Skeletal muscle tissue (tissue), 4 donors: Measurements from ENCODE around the gene KERA. TPM values are rescaled to one million over a fixed set of nuclear protein-coding genes. Genes with fewer than 3 reads are reported as not detected.

Experiments used
- H3K27ac ChIP-seq: one replicate; pipeline ENCODE4 v1.7.0; 2013; ENCODE audit warnings: mild to moderate bottlenecking, low read depth, low read length, inconsistent platforms
- H3K27me3 ChIP-seq, 3 donors: one replicate each; pipeline ENCODE4 v1.7.0; 2013; ENCODE audit warnings: low read length in 3 of 3; ENCODE audit not compliant: control insufficient read depth in 3 of 3, insufficient read depth in 3 of 3
- H3K36me3 ChIP-seq, 3 donors: one replicate each; pipeline ENCODE4 v1.7.0; 2013; ENCODE audit warnings: low read length in 3 of 3; ENCODE audit not compliant: control insufficient read depth in 3 of 3, insufficient read depth in 3 of 3
- H3K4me1 ChIP-seq, 3 donors: one replicate each; pipeline ENCODE4 v1.7.0; 2013; ENCODE audit warnings: low read length in 3 of 3, mild to moderate bottlenecking in 3 of 3; ENCODE audit not compliant: control insufficient read depth in 3 of 3, insufficient read depth in 3 of 3
- H3K4me3 ChIP-seq, 3 donors: one replicate each; pipeline ENCODE4 v1.7.0; 2013; ENCODE audit warnings: low read length in 3 of 3
- H3K9ac ChIP-seq, 3 donors: one replicate each; pipeline ENCODE4 v1.7.0; 2013; ENCODE audit warnings: low read length in 3 of 3, mild to moderate bottlenecking in 3 of 3, moderate library complexity in 2 of 3, low read depth in 1 of 3
- H3K9me3 ChIP-seq, 3 donors: one replicate each; pipeline ENCODE4 v1.7.0; 2013; ENCODE audit warnings: low read length in 3 of 3; ENCODE audit not compliant: control insufficient read depth in 3 of 3
- total RNA-seq: library from RNA; depleted of rRNA; stranded (reverse); fragments of >200 nt; gene quantifications from one replicate; pipeline ENCODE4 v1.2.3, GENCODE V29; 2014
- donor health status: Osteomylitis.

KERA gene, protein sequence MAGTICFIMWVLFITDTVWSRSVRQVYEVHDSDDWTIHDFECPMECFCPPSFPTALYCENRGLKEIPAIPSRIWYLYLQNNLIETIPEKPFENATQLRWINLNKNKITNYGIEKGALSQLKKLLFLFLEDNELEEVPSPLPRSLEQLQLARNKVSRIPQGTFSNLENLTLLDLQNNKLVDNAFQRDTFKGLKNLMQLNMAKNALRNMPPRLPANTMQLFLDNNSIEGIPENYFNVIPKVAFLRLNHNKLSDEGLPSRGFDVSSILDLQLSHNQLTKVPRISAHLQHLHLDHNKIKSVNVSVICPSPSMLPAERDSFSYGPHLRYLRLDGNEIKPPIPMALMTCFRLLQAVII
- 56.4 TPM for total RNA-seq

DNA sequence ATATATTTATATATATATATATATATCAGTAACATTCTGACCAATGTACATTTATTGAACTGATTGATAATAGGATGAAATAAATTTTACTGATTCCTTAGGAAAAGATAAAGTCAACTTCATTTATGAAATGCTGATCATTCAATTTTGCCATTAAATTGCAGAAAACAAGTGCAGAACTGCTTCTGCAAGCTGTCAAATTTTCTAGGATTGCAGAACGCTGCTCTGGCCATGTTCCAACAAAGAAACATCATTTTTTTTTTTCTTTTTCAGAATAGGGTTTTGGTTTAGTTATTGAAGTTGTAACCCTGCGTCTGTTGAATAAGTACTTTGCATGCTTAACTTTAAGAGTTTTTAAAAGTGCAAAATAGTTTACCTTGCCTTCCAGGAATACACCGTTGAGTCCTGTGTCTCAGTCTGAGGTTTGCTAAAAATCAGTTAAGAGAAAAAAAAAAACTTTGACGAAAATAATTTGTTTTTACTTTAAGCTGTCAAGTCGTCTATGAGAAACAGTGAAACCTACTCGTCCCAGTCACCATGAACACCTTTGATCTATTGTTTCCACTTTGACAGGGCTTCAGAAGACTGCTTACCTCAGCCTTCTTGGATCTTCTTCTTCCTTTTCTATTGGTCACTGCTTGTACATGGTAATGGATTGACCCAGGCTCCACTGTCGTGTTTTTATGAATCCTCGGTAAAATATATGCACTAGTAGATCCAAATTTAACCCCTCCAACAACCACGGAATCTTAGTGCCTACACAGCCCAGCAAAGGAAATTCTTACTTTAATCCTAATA is at the start of gene KERA:
Gene KERA (minus strand): TSS at position 657 of the 798 bp plus-strand sequence. CDS start 1,743 bp downstream, outside the sequence.
- Histone ChIP-seq H3K9ac (no peak within 1 kb of the TSS), H3K36me3 (no peaks in the 10 kb centered on the region), H3K27me3 (no peaks in the 10 kb centered on the region), H3K9me3 (no peaks in the 10 kb centered on the region), H3K27ac (no peak within 1 kb of the TSS), H3K4me3 (no peak within 1 kb of the TSS), H3K4me1 (peaks cover 0 to 5% (median 0%) of the 10 kb centered on the region in 3 donors)

DNA sequence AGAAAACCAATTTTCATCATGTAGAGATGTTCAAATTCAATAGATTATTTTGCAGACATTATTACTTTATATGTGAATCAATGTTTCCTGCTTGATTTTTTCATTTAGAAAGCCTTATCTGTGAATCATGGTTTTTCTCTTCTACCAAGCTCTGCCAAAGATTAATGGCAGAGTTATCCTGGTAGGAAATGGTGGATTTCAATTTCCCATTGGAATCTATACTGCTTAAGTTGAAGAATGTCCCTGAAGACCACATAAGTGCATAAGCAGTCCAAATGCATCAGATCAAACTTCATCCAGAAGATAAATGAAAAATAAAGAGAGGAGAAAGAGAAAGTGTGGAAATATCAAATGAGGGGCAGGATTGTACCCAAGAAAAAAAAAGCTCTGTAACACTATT is 48.5 kb upstream of the KERA start:
- H3K27me3 ChIP-seq, result peaks cover 0 to under 1% (median 0%) of the 10 kb centered on the region in 3 donors
- H3K36me3 ChIP-seq, result no peaks in the 10 kb centered on the region
- no peak overlapping the region for H3K4me3 ChIP-seq
- H3K4me1 ChIP-seq, result no peaks in the 10 kb centered on the region
- H3K9me3 ChIP-seq, result no peaks in the 10 kb centered on the region
- no peak overlapping the region for H3K27ac ChIP-seq
- no peak overlapping the region for H3K9ac ChIP-seq

DNA sequence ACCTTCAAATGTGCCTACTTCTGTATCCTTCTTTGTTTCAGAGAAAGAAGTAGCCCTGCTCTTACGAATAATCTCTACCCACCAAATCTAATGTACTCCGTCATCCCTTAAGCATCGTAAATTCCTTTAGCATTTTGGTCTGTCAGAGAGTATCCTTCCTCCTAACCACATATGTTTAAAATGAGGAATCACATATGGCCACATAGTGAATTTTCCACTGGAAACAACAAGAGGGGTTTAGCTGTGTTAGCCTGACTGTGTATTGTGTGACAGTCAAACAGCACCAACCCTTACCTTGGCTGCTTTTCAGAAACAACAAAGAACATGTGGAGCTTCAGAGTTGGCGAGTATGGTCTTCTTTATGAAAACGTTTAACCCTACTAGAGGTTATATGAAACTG is 48.0 kb upstream of the KERA start:
- Histone ChIP-seq H3K27ac (no peak overlapping the region), H3K9ac (no peak overlapping the region), H3K4me3 (peak overlapping the region in 1 of 3 donors; percentile 2), H3K36me3 (no peaks in the 10 kb centered on the region), H3K9me3 (no peaks in the 10 kb centered on the region), H3K27me3 (no peaks in the 10 kb centered on the region), H3K4me1 (no peaks in the 10 kb centered on the region)

DNA sequence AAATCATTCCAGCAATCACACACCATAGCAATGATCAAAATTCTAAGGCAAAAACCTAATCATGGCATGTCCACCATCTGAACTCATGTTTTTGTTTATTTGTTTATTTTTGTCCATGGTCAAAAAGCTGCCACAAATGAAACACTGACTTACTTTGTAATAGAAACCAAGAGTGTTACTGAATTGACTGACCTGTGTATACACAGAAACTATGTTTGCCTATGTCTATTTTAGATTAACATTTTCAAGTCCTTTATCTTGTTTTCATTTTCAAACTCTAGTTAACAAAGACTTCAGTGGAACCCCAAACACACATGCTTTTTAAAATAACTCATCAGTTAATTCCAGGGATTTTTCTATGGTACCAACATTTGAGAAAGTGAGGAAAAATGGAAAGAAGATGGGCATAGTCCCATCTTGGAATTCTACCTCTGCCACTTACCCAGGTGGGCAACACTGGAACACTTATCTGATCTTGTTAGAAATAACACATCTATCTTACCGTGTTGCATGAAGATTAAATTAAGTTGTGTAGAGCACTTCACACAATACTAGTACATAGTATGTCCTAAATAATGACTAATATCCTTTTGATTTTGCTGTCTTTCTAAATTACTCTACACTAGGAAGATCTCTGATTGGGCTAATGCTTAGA is 47.1 kb upstream of the KERA start:
- Histone ChIP-seq H3K4me3 (no peak overlapping the region), H3K36me3 (no peaks in the 10 kb centered on the region), H3K9ac (no peak overlapping the region), H3K4me1 (no peaks in the 10 kb centered on the region), H3K27me3 (no peaks in the 10 kb centered on the region), H3K9me3 (no peaks in the 10 kb centered on the region), H3K27ac (peak overlapping the region; percentile 5)

DNA sequence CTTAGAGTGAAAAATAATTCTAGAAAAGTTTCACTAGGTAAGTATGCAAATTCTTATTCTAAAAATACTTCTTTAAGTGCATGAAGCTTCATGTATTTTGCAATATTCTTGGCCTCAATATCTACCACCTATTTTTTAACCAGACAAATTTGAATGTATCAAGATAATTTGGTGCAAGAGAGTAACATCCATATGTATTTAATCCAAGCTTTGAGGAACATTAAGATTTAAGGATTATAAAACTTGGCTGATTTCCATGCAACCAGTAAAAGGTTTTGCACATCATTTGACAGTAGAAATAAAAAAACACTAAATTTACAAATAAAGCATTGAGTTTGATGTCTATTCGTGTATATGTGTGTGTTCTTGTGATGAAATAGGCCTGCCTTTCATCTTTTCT is 45.8 kb upstream of the KERA start:
- Histone ChIP-seq H3K4me1 (no peaks in the 10 kb centered on the region), H3K36me3 (no peaks in the 10 kb centered on the region), H3K27me3 (no peaks in the 10 kb centered on the region), H3K9ac (no peak overlapping the region), H3K9me3 (no peaks in the 10 kb centered on the region), H3K27ac (no peak overlapping the region), H3K4me3 (no peak overlapping the region)

DNA sequence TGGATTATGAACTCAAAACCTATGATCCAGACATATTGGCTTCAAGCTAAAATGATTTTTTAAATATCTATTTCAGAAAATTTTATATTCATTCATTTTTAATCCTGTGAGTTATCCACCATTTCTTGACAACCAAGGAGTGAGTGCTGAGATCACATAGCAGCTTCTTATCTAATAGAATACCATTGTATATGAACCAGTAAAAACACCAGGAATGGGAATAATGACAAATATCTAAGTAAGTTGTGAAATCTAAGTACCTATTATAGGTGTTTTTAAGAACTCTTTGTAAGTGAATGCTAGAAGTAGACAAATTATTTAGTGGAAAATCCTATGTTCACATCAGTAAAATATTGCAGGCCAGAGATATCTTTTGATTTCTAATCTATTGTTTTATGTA is 45.3 kb upstream of the KERA start:
- H3K27me3 ChIP-seq, result no peaks in the 10 kb centered on the region
- H3K9me3 ChIP-seq, result no peaks in the 10 kb centered on the region
- H3K36me3 ChIP-seq, result no peaks in the 10 kb centered on the region
- no peak overlapping the region for H3K27ac ChIP-seq
- no peaks in the 10 kb centered on the region for H3K4me1 ChIP-seq
- no peak overlapping the region for H3K9ac ChIP-seq
- H3K4me3 ChIP-seq, result no peak overlapping the region

DNA sequence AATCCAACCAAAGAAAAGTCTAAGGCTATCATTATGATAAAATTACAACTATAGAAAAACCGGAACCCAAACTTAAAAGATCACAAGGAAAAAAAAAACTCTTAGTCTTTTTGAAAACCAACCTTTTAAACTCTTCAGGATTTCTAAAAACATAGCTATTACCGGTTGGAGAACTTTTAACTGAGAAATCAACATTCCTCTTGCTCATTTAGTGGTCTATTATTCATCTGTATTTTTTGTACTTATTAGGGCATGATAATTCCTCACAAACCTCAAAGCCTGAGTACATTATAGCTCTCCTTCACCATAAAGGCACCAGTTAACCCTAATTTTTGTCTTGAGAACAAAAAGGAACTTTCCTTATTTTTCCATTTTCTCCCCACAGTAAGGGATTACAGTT is 43.1 kb upstream of the KERA start:
- no peaks in the 10 kb centered on the region for H3K36me3 ChIP-seq
- H3K4me1 ChIP-seq, result no peaks in the 10 kb centered on the region
- no peak overlapping the region for H3K9ac ChIP-seq
- H3K9me3 ChIP-seq, result no peaks in the 10 kb centered on the region
- no peak overlapping the region for H3K4me3 ChIP-seq
- no peaks in the 10 kb centered on the region for H3K27me3 ChIP-seq
- no peak overlapping the region for H3K27ac ChIP-seq

DNA sequence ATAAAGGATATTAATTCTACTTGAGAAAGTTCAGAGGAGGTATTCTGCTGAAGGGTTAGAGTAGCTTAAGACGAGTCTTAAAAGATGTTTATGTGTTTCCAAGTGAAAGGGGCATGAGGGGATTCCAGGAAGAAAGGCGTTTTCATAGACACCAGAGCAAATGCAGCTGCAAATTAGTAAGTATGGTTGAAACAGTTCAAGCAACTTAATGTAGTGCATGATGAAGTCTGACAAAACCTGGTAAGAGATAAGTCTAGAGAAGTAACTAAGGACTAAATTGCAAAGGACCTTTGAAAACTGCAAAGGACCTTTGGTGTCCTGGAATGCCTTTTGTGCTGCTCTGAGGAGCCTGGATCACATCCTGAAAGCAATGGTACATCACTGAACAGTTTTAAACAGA is 42.0 kb upstream of the KERA start:
- H3K4me1 ChIP-seq, result no peaks in the 10 kb centered on the region
- H3K27me3 ChIP-seq, result no peaks in the 10 kb centered on the region
- H3K9ac ChIP-seq, result no peak overlapping the region
- no peaks in the 10 kb centered on the region for H3K9me3 ChIP-seq
- H3K27ac ChIP-seq, result no peak overlapping the region
- no peak overlapping the region for H3K4me3 ChIP-seq
- no peaks in the 10 kb centered on the region for H3K36me3 ChIP-seq

DNA sequence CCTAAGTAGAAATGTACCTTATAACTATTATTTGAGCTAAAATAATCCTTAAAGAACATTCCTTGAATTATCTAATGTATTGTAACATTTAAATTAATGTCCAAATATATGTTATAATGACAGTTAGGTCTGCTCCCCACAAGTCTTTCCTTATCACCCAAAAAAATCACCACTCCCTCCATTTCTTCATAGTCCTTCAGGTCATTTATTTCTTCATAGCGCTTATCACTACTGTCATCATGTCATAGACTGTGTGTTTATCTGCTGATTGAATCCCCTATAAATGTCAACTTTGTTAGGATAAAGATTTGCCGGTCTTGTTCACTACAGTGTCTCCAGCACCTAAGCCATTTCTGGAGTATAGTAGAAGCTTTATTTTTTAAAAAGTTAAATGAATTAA is 41.5 kb upstream of the KERA start:
- Histone ChIP-seq H3K36me3 (no peaks in the 10 kb centered on the region), H3K27ac (no peak overlapping the region), H3K4me3 (no peak overlapping the region), H3K4me1 (no peaks in the 10 kb centered on the region), H3K9ac (no peak overlapping the region), H3K27me3 (no peaks in the 10 kb centered on the region), H3K9me3 (no peaks in the 10 kb centered on the region)

DNA sequence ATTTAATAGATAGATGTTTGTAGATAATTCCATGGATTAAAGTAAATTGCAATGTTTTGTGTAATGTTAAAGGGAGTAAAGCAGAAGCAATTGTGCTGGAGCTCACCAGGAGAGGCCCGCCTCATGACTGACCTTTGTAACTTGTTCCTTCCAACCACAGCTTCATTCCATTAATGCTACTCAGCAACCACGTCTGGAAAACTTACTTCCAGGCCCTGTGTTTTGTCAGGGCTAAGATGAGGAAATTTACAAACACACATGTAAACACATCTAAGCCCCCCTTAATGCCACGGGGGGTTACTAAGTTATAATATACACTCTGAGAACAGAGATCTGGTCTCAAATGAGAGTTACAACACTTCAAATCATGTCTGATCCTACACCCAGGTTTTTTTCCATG is 41.1 kb upstream of the KERA start:
- Histone ChIP-seq H3K9me3 (no peaks in the 10 kb centered on the region), H3K27me3 (no peaks in the 10 kb centered on the region), H3K4me1 (no peaks in the 10 kb centered on the region), H3K9ac (no peak overlapping the region), H3K27ac (no peak overlapping the region), H3K36me3 (no peaks in the 10 kb centered on the region), H3K4me3 (no peak overlapping the region)
